GM12878 (cell line): ENCODE data around the gene ULBP1. TPM values are rescaled to one million over a fixed set of nuclear protein-coding genes. Genes with fewer than 3 reads are reported as not detected.
"Not testable (repeated sequence)": the region's sequence is repeated elsewhere in the genome, so short reads cannot be mapped to it uniquely, and the experiment has no call there.

Source experiments
- ATAC-seq: fragments of 200-7000 bp; cut with Tn5 transposase; 3 replicates; pipeline ENCODE4 v1.9.1; 2020; ENCODE audit warnings: mild to moderate bottlenecking, moderate library complexity
- BruUV-seq: library from RNA; stranded (reverse); fragments of 400-500 nt; replicated peaks from 2 replicates; lab custom pipeline; 2021; lab: Mats Ljungman, UMichigan
- CTCF ChIA-PET: fragments of 300-600 bp; sonication (Branson Sonifier 250); formaldehyde crosslinking; extraction: SDS; loops from one replicate; lab custom pipeline; 2021; ENCODE audit warnings: inconsistent platforms; lab: Yijun Ruan, JAX
- POLR2A ChIA-PET: fragments of 350-600 bp; formaldehyde crosslinking; extraction: SDS; loops from one replicate; lab custom pipeline; 2021; ENCODE audit warnings: inconsistent platforms; lab: Charles Lee
- RAD21 ChIA-PET: fragments of 300-600 bp; sonication (Branson Sonifier 250); formaldehyde crosslinking; loops from one replicate; lab custom pipeline; 2023; ENCODE audit warnings: antibody characterized with exemption; ENCODE audit not compliant: unreplicated experiment; lab: Charles Lee
- SMC1A ChIA-PET: fragments of 300-600 bp; sonication (Branson Sonifier 250); formaldehyde crosslinking; loops from one replicate; lab custom pipeline; 2023; ENCODE audit not compliant: unreplicated experiment, uncharacterized antibody; lab: Charles Lee
- DNase-seq: peaks from one replicate; pipeline ENCODE4 v3.0.0-alpha.2; 2011; ENCODE audit warnings: low read depth, low spot score
- FAIRE-seq: peaks from 3 replicates; lab custom pipeline; 2011; peaks lifted over from hg19 to GRCh38; lab: Jason Lieb, UNC
- H2AFZ ChIP-seq: 2 replicates; pipeline ENCODE4 v1.6.0; 2011; ENCODE audit warnings: low read depth, low read length, control low read depth; ENCODE audit not compliant: control insufficient read depth
- H3K27ac ChIP-seq: 2 replicates; pipeline ENCODE4 v1.5.1; 2011; ENCODE audit warnings: control low read depth; ENCODE audit not compliant: control insufficient read depth, insufficient read depth
- H3K27me3 ChIP-seq, 2 experiments: replicated peaks in 1 of 2; 2 replicates each; pipeline versions ENCODE4 v1.6.0 to v1.6.1; 2011; ENCODE audit warnings: low read length in 1 of 2; ENCODE audit not compliant: control insufficient read depth in 2 of 2, insufficient read depth in 2 of 2
- H3K36me3 ChIP-seq, 2 experiments: 2 replicates each; pipeline ENCODE4 v1.5.1; 2011; ENCODE audit warnings: low read length in 1 of 2; ENCODE audit not compliant: control insufficient read depth in 2 of 2, insufficient read depth in 2 of 2
- H3K4me1 ChIP-seq: 2 replicates; pipeline ENCODE4 v1.6.1; 2011; ENCODE audit warnings: mild to moderate bottlenecking, low read length, moderate library complexity, mixed read lengths; ENCODE audit not compliant: control insufficient read depth, insufficient read depth
- H3K4me2 ChIP-seq: 2 replicates; pipeline ENCODE4 v1.6.0; 2011; ENCODE audit warnings: control low read depth; ENCODE audit not compliant: control insufficient read depth, insufficient read depth
- H3K4me3 ChIP-seq: fragments of 200-600 bp; sonication (generic); 2 replicates; pipeline ENCODE4 v1.5.1; 2016
- H3K79me2 ChIP-seq: 2 replicates; pipeline ENCODE4 v1.6.0; 2011; ENCODE audit warnings: low read length; ENCODE audit not compliant: control insufficient read depth, insufficient read depth
- H3K9ac ChIP-seq: 2 replicates; pipeline ENCODE4 v1.8.0; 2011; ENCODE audit warnings: low read length, control low read depth, mixed read lengths; ENCODE audit not compliant: control insufficient read depth, insufficient read depth
- H3K9me3 ChIP-seq: replicated peaks from 3 replicates; pipeline ENCODE4 v1.5.1; 2011; ENCODE audit warnings: mild to moderate bottlenecking, low read length; ENCODE audit not compliant: control insufficient read depth, insufficient read depth
- H4K20me1 ChIP-seq: 2 replicates; pipeline ENCODE4 v1.6.0; 2011; ENCODE audit not compliant: control insufficient read depth, insufficient read depth
- ASH2L ChIP-seq: fragments of 300-600, 200-600 bp; sonication (generic); IDR thresholded peaks from 2 replicates; pipeline ENCODE4 v1.6.1; 2017; ENCODE audit warnings: low read depth, mild to moderate bottlenecking, borderline replicate concordance
- BACH1 ChIP-seq: fragments of 450-650 bp; IDR thresholded peaks from 2 replicates; pipeline ENCODE4 v1.6.1; 2017; ENCODE audit warnings: mild to moderate bottlenecking, borderline replicate concordance
- GABPA ChIP-seq: IDR thresholded peaks from 2 replicates; pipeline ENCODE4 v1.6.1; 2014; ENCODE audit warnings: antibody characterized with exemption, low read depth, mild to moderate bottlenecking, inconsistent platforms
- USF2 ChIP-seq: IDR thresholded peaks from 2 replicates; pipeline ENCODE4 v1.6.1; 2011; ENCODE audit warnings: low read depth, low read length, improper control_type of control experiment, borderline replicate concordance
- WGBS: methylation state at CpG from one replicate; pipeline ENCODE4 v1.1.6; 2016; ENCODE audit warnings: low lambda C conversion rate; ENCODE audit not compliant: insufficient replicate concordance, insufficient coverage; ENCODE audit errors: missing lambda C conversion rate; 5-methylcytosine and 5-hydroxymethylcytosine counted together
- in situ Hi-C: fragments of 300-500 bp; cut with MboI; formaldehyde crosslinking; loops from 9 replicates; pipeline ENCODE4 v1.14.3; 2018; ENCODE audit warnings: mixed read lengths
- intact Hi-C: fragments of 100-400 bp; cut with micrococcal nuclease; formaldehyde crosslinking; loops from one replicate; pipeline ENCODE4 v1.14.2; 2022; ENCODE audit not compliant: unreplicated experiment
- polyA plus RNA-seq, 11 experiments: library from polyadenylated mRNA; depleted of rRNA in 4 of 11; unstranded in 6 of 11; stranded (reverse) in 5 of 11; fragments of >200 nt; fragmentation: Nextera tagmentation in 4 of 11; fragmentation: Illumina TruSeq in 1 of 11; extraction: Ambion mirVana in 4 of 11; extraction: Trizol in 1 of 11; gene quantifications; 1 replicate in 1 of 11; 2 replicates in 10 of 11; pipeline versions ENCODE4 v1.2.1 to v1.2.3, GENCODE V29; 2011 to 2016; ENCODE audit warnings: inconsistent platforms in 2 of 11, missing spikeins in 2 of 11, low read depth in 1 of 11
- total RNA-seq, 4 experiments: library from RNA; depleted of rRNA in 3 of 4; stranded (reverse); fragments of >200 nt in 3 of 4; fragmentation: Illumina TruSeq in 1 of 4; extraction: Trizol in 1 of 4; gene quantifications; 2 replicates each; pipeline versions ENCODE4 v1.2.1 to v1.2.3, GENCODE V29; 2013 to 2021

Gene ULBP1
- total and polyA plus RNA-seq, 10 of the 15 experiments (the other 5 are each of a cell fraction or from before 2014, with no cell fraction given) = 0.02 to 0.12 (median 0.04) TPM; not detected in 7

DNA sequence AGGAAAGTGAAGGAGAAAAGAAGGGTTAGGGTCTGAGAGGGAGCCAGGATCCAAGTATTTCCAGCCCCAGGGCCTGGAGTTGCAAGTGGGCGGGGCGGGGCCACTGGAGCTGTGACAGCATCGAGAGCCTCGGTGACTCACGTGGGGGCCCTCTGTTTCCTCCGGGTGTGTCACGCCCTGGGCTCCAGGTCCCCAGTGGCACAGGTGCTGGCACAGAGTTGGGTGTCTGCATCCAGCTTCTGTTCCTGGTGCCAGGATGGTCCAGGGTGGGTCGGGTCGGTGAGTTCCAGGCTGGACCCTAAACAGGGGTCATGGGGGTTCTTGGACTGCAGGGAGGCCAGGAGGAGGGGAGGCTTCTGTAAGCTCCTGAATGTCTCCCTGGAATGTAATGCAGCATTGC, 44.8 kb downstream of the ULBP1 start:
- no TSS peak for BruUV-seq
- intact Hi-C loops = no loop called here
- no peak overlapping the region for H3K4me3 ChIP-seq
- H2AFZ ChIP-seq = no peak overlapping the region
- no peaks in the 10 kb centered on the region; the same call in 1 of the 2 replicates for H4K20me1 ChIP-seq
- ChIA-PET CTCF (interaction anchor here (0.9 to 1.3 kb wide), 4 partner anchors 14 to 63 kb away, joined by 3 read pairs; no protein-coding TSS in a partner anchor), POLR2A (no interaction called here), RAD21 (no interaction called here), SMC1A (no interaction called here)
- H3K9ac ChIP-seq = no peak overlapping the region
- FAIRE-seq (no peak), ATAC-seq (no peak), DNase-seq (no peak)
- H3K4me2 ChIP-seq = no peak overlapping the region
- H3K9me3 ChIP-seq = no peaks in the 10 kb centered on the region; the same call in 2 of the 3 replicates
- TF ChIP-seq USF2 = no peak
- TF ChIP-seq ASH2L = no peak
- TF ChIP-seq BACH1 = no peak
- TF ChIP-seq GABPA = no peak
- H3K79me2 ChIP-seq = no peaks in the 10 kb centered on the region
- 11% methylated on average over 9 of the region's 9 CpGs for WGBS
- in situ Hi-C loops = loop anchor here (5.0 kb wide), 1 partner anchor 71 kb away; no protein-coding TSS in a partner anchor
- no peaks in the 10 kb centered on the region for H3K36me3 ChIP-seq
- peaks cover 0 to 3% of the 10 kb centered on the region in 2 experiments; a peak in 2 of 4 replicates for H3K27me3 ChIP-seq
- no peak overlapping the region for H3K27ac ChIP-seq
- peaks cover 12% of the 10 kb centered on the region for H3K4me1 ChIP-seq

- H3K36me3 ChIP-seq, RAD21 ChIA-PET, H3K27me3 ChIP-seq, ATAC-seq, H3K9ac ChIP-seq, H2AFZ ChIP-seq, BruUV-seq, H3K4me1 ChIP-seq, H3K27ac ChIP-seq, H3K79me2 ChIP-seq, H3K4me3 ChIP-seq, FAIRE-seq, SMC1A ChIA-PET, H3K4me2 ChIP-seq, H3K9me3 ChIP-seq, H4K20me1 ChIP-seq, DNase-seq: not testable (repeated sequence)
- ChIA-PET CTCF (interaction anchor here (1.5 kb wide), 1 partner anchor 78 kb away, joined by 3 read pairs; no protein-coding TSS in a partner anchor), POLR2A (interaction anchor here (0.6 kb wide), 1 partner anchor 21 kb away, joined by 4 read pairs; no protein-coding TSS in a partner anchor)
- intact Hi-C loops (loop anchor here (10.0 kb wide), 1 partner anchor 288 kb away; no protein-coding TSS in a partner anchor), in situ Hi-C loops (loop anchor here (10.0 kb wide), 1 partner anchor 168 kb away; no protein-coding TSS in a partner anchor)
- WGBS = 25% methylated on average over 8 of the region's 8 CpGs
Observed at GRCh38 chr6:150012846-150013784, 49.4 kb downstream of the ULBP1 start.

DNA sequence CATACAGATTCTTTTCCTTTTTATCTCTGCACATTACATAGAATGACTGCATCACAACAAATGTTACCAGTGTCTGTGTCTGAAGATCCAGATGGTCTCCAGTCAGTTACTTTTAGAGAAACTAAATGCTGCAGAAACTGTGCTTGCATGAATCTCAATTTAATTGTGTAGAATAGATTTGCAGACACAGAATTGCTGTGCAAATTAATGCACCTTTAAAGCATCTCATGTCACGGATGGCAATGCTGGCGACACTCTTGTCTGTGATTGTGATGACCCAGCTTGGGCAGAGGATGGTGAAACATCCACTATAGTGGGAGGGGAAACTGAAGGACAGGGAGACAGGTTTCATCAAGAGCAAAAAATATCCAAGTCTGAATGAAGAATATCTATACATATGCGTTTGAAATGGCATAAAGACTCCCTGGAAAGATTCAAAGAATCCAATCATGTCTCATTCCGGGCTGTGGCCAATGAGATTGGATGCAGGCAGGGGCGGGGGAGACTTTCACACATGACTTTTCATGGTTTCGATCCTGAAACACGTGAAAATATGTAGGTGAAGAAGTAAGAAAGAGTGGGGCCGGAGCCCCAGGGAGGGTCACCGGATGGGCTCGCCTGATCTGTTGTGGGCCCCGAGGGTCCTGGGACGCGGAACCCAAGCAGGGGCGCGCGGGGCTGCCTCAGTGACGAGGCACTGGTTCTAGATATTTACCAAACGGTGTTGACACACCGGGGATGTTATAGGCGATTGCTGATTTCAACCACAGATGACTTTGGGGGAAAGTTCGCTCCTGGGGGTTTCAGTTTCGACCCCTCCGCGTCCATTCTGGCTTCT, 50.3 kb downstream of the ULBP1 start:
- H3K36me3 ChIP-seq, H3K79me2 ChIP-seq, H4K20me1 ChIP-seq, H3K9ac ChIP-seq, H3K4me2 ChIP-seq, DNase-seq, BruUV-seq, H2AFZ ChIP-seq, H3K4me1 ChIP-seq, RAD21 ChIA-PET, H3K4me3 ChIP-seq, H3K27ac ChIP-seq, POLR2A ChIA-PET, SMC1A ChIA-PET, FAIRE-seq, H3K27me3 ChIP-seq, H3K9me3 ChIP-seq: not testable (repeated sequence)
- CTCF ChIA-PET = interaction anchor here (1.5 kb wide), 1 partner anchor 79 kb away, joined by 3 read pairs; no protein-coding TSS in a partner anchor
- WGBS = 0% methylated on average over 7 of the region's 24 CpGs
- ATAC-seq = peak; percentile 42
- intact Hi-C loops = loop anchor here (10.0 kb wide), 1 partner anchor 289 kb away; no protein-coding TSS in a partner anchor
- in situ Hi-C loops = loop anchor here (10.0 kb wide), 1 partner anchor 169 kb away; no protein-coding TSS in a partner anchor
